H1 (cell line): Measurements from ENCODE around the gene KISS1. TPM values are rescaled to one million over a fixed set of nuclear protein-coding genes. Genes with fewer than 3 reads are reported as not detected.

Experiments used
- CTCF ChIA-PET: fragments of 300-600 bp; sonication (Branson Sonifier 250); formaldehyde crosslinking; loops from one replicate; lab custom pipeline; 2021; ENCODE audit not compliant: partially characterized antibody; lab: Charles Lee
- POLR2A ChIA-PET: fragments of 300-600 bp; sonication (Branson Sonifier 250); formaldehyde crosslinking; loops from one replicate; lab custom pipeline; 2021; ENCODE audit warnings: inconsistent platforms; ENCODE audit not compliant: partially characterized antibody; lab: Charles Lee
- DNase-seq, 2 experiments: peaks; one replicate each; pipeline versions ENCODE4 v3.0.0 to v3.0.0-alpha.2; 2010 to 2022; ENCODE audit warnings: low spot score in 2 of 2, low read depth in 1 of 2, mixed read lengths in 1 of 2
- FAIRE-seq: peaks from 2 replicates; lab custom pipeline; 2011; peaks lifted over from hg19 to GRCh38; lab: Jason Lieb, UNC
- H2AFZ ChIP-seq: 2 replicates; pipeline ENCODE4 v1.8.1; 2012; ENCODE audit warnings: low read length, inconsistent platforms
- H2AK5ac ChIP-seq: 2 replicates; pipeline ENCODE4 v1.6.1; 2013; ENCODE audit warnings: low read depth, low read length
- H2BK120ac ChIP-seq: replicated peaks from 2 replicates; pipeline ENCODE3; 2013; ENCODE audit warnings: low read depth, low read length, inconsistent platforms
- H2BK12ac ChIP-seq: 2 replicates; pipeline ENCODE4 v1.6.1; 2013; ENCODE audit warnings: low read depth, low read length
- H2BK15ac ChIP-seq: 2 replicates; pipeline ENCODE4 v1.6.1; 2013; ENCODE audit warnings: low read length
- H2BK20ac ChIP-seq: 2 replicates; pipeline ENCODE4 v1.6.1; 2013; ENCODE audit warnings: low read length
- H2BK5ac ChIP-seq: 2 replicates; pipeline ENCODE4 v1.6.1; 2013; ENCODE audit warnings: low read depth, low read length
- H3K14ac ChIP-seq: 2 replicates; pipeline ENCODE4 v1.6.1; 2013; ENCODE audit warnings: inconsistent platforms; ENCODE audit not compliant: insufficient read length
- H3K18ac ChIP-seq: 2 replicates; pipeline ENCODE4 v1.6.1; 2013; ENCODE audit warnings: low read length; ENCODE audit errors: extremely low read depth
- H3K23ac ChIP-seq: 2 replicates; pipeline ENCODE4 v1.6.1; 2013; ENCODE audit warnings: inconsistent platforms; ENCODE audit not compliant: insufficient read length
- H3K23me2 ChIP-seq: 2 replicates; pipeline ENCODE4 v1.6.1; 2013; ENCODE audit warnings: low read depth, low read length
- H3K27ac ChIP-seq: 2 replicates; pipeline ENCODE4 v1.6.1; 2011; ENCODE audit warnings: low read depth, low read length, inconsistent platforms
- H3K27me3 ChIP-seq, 4 experiments: replicated peaks in 1 of 4; 1 replicate in 1 of 4; 2 replicates in 3 of 4; pipeline versions ENCODE4 v1.6.1 to v1.8.1; 2011 to 2013; ENCODE audit warnings: low read length in 3 of 4, mild to moderate bottlenecking in 3 of 4, inconsistent platforms in 2 of 4, mixed read lengths in 2 of 4, moderate library complexity in 1 of 4; ENCODE audit not compliant: control insufficient read depth in 3 of 4, insufficient read depth in 3 of 4; ENCODE audit errors: extremely low read depth in 1 of 4
- H3K36me3 ChIP-seq, 4 experiments: 2 replicates each; pipeline versions ENCODE4 v1.6.1 to v1.8.1; 2011 to 2013; ENCODE audit warnings: mild to moderate bottlenecking in 4 of 4, low read length in 3 of 4, moderate library complexity in 2 of 4, control low read depth in 1 of 4, inconsistent platforms in 1 of 4; ENCODE audit not compliant: insufficient read depth in 4 of 4, control insufficient read depth in 2 of 4
- H3K4ac ChIP-seq: replicated peaks from 2 replicates; pipeline ENCODE3; 2013; ENCODE audit warnings: low read length, low read depth, mixed read lengths, inconsistent platforms; ENCODE audit not compliant: insufficient read length
- H3K4me1 ChIP-seq, 4 experiments: replicated peaks in 1 of 4; 1 replicate in 1 of 4; 2 replicates in 3 of 4; pipeline versions ENCODE4 v1.6.1 to v1.8.1; 2011 to 2013; ENCODE audit warnings: low read length in 3 of 4, inconsistent platforms in 2 of 4, mixed read lengths in 1 of 4; ENCODE audit not compliant: insufficient read depth in 4 of 4, control insufficient read depth in 3 of 4
- H3K4me2 ChIP-seq, 2 experiments: 2 replicates each; pipeline versions ENCODE4 v1.6.1 to v1.8.1; 2011 to 2013; ENCODE audit warnings: low read depth in 2 of 2, low read length in 2 of 2, control low read depth in 1 of 2, inconsistent platforms in 1 of 2, mild to moderate bottlenecking in 1 of 2; ENCODE audit not compliant: insufficient read depth in 1 of 2
- H3K4me3 ChIP-seq, 4 experiments: fragments of 200-600, 300-600 bp in 1 of 4; sonication (generic), shearing (Covaris generic), sonication (Bioruptor Twin) in 1 of 4; 2 replicates each; pipeline versions ENCODE4 v1.5.1 to v1.8.1; 2011 to 2016; ENCODE audit warnings: low read length in 4 of 4, low read depth in 3 of 4, control low read depth in 2 of 4, inconsistent platforms in 2 of 4, mild to moderate bottlenecking in 2 of 4, mixed read lengths in 1 of 4, moderate library complexity in 1 of 4; ENCODE audit not compliant: insufficient read depth in 2 of 4; ENCODE audit errors: extremely low read depth in 1 of 4
- H3K56ac ChIP-seq: replicated peaks from 2 replicates; pipeline ENCODE3; 2013; ENCODE audit warnings: low read depth, mild to moderate bottlenecking, mixed read lengths, low read length, inconsistent platforms; ENCODE audit not compliant: insufficient read length
- H3K79me1 ChIP-seq: 2 replicates; pipeline ENCODE4 v1.6.1; 2013; ENCODE audit warnings: low read depth, low read length, control low read depth
- H3K79me2 ChIP-seq, 2 experiments: 2 replicates each; pipeline versions ENCODE4 v1.6.1 to v1.8.1; 2012 to 2013; ENCODE audit warnings: low read length in 2 of 2, mild to moderate bottlenecking in 2 of 2, inconsistent platforms in 1 of 2; ENCODE audit not compliant: insufficient read depth in 2 of 2, control insufficient read depth in 1 of 2
- H3K9ac ChIP-seq, 4 experiments: replicated peaks in 1 of 4; 1 replicate in 1 of 4; 2 replicates in 3 of 4; pipeline versions ENCODE4 v1.6.1 to v1.8.1; 2011 to 2013; ENCODE audit warnings: low read depth in 3 of 4, low read length in 3 of 4, control low read depth in 2 of 4, mild to moderate bottlenecking in 2 of 4, moderate library complexity in 2 of 4, inconsistent platforms in 1 of 4; ENCODE audit errors: extremely low read depth in 1 of 4
- H3K9me3 ChIP-seq, 2 experiments: 2 replicates each; pipeline versions ENCODE4 v1.6.1 to v1.8.1; 2012 to 2013; ENCODE audit warnings: mild to moderate bottlenecking in 2 of 2, moderate library complexity in 2 of 2, control low read depth in 1 of 2, inconsistent platforms in 1 of 2, low read depth in 1 of 2, low read length in 1 of 2, mixed read lengths in 1 of 2; ENCODE audit not compliant: insufficient read depth in 2 of 2
- H4K20me1 ChIP-seq, 2 experiments: replicated peaks in 1 of 2; 2 replicates each; pipeline versions ENCODE3 to v1.8.1; 2011 to 2013; ENCODE audit warnings: inconsistent platforms in 2 of 2, low read length in 2 of 2, mild to moderate bottlenecking in 1 of 2; ENCODE audit not compliant: insufficient read depth in 2 of 2, control insufficient read depth in 1 of 2
- H4K5ac ChIP-seq: 2 replicates; pipeline ENCODE4 v1.6.1; 2013; ENCODE audit warnings: low read length, low read depth, mixed read lengths, inconsistent platforms; ENCODE audit not compliant: insufficient read length
- H4K8ac ChIP-seq: 2 replicates; pipeline ENCODE4 v1.8.0; 2013; ENCODE audit warnings: mild to moderate bottlenecking, moderate library complexity, low read length, inconsistent platforms; ENCODE audit not compliant: insufficient read depth; ENCODE audit errors: extremely low read depth
- H4K91ac ChIP-seq: replicated peaks from 2 replicates; pipeline ENCODE3; 2013; ENCODE audit warnings: low read length, mixed read lengths, inconsistent platforms; ENCODE audit not compliant: insufficient read length
- CEBPB ChIP-seq: IDR thresholded peaks from 2 replicates; pipeline ENCODE4 v1.6.1; 2012; ENCODE audit warnings: low read depth, low read length
- CREB1 ChIP-seq: IDR thresholded peaks from 2 replicates; pipeline ENCODE4 v1.6.1; 2012; ENCODE audit warnings: inconsistent platforms
- EGR1 ChIP-seq: IDR thresholded peaks from 2 replicates; pipeline ENCODE4 v1.6.1; 2011; ENCODE audit warnings: low read depth, low read length, borderline replicate concordance
- HDAC2 ChIP-seq, 2 experiments: fragments of 300-600 bp in 1 of 2; sonication (generic) in 1 of 2; IDR thresholded peaks; 2 replicates each; pipeline ENCODE4 v1.6.1; 2011 to 2012; ENCODE audit warnings: low read depth in 2 of 2, low read length in 2 of 2, mild to moderate bottlenecking in 2 of 2, moderate library complexity in 2 of 2, borderline replicate concordance in 1 of 2, inconsistent platforms in 1 of 2
- KDM4A ChIP-seq: IDR thresholded peaks from one replicate; pipeline ENCODE4 v1.7.1; 2012; ENCODE audit warnings: low read depth, mild to moderate bottlenecking, moderate library complexity, low read length, inconsistent platforms; ENCODE audit not compliant: severe bottlenecking
- SAP30 ChIP-seq: fragments of 300-600 bp; sonication (generic); IDR thresholded peaks from 2 replicates; pipeline ENCODE4 v1.7.1; 2012; ENCODE audit warnings: low read length, moderate library complexity, mild to moderate bottlenecking, inconsistent platforms; ENCODE audit not compliant: insufficient read depth, insufficient replicate concordance
- TEAD4 ChIP-seq: IDR thresholded peaks from 2 replicates; pipeline ENCODE4 v1.6.1; 2012; ENCODE audit warnings: low read depth, low read length, inconsistent platforms, mixed read lengths
- USF2 ChIP-seq: IDR thresholded peaks from 2 replicates; pipeline ENCODE4 v1.6.1; 2011; ENCODE audit warnings: low read length, improper control_type of control experiment
- WGBS, 2 experiments: shearing (Covaris generic) in 1 of 2; methylation state at CpG; one replicate each; pipeline versions ENCODE4 v1.1.6 to v1.1.7; 2013 to 2015; ENCODE audit warnings: low lambda C conversion rate in 2 of 2, mixed read lengths in 2 of 2, inconsistent platforms in 1 of 2, low coverage in 1 of 2, missing lambda C conversion rate in 1 of 2; ENCODE audit not compliant: insufficient replicate concordance in 2 of 2, insufficient coverage in 1 of 2, insufficient read length in 1 of 2; ENCODE audit errors: extremely low coverage in 1 of 2, missing lambda C conversion rate in 1 of 2; 5-methylcytosine and 5-hydroxymethylcytosine counted together
- polyA plus RNA-seq, 7 experiments: library from polyadenylated mRNA; depleted of rRNA in 3 of 7; stranded (reverse) in 5 of 7; unstranded in 2 of 7; fragments of >200 nt in 5 of 7; fragments of 200-250 nt in 2 of 7; gene quantifications; 1 replicate in 5 of 7; 2 replicates in 1 of 7; 4 replicates in 1 of 7; pipeline versions ENCODE4 v1.2.1 to v1.2.3, GENCODE V29; 2011 to 2013; ENCODE audit warnings: missing spikeins in 2 of 7, mixed read lengths in 2 of 7
- total RNA-seq: library from RNA; stranded (reverse); fragmentation: NEBNext Ultra II Directional; extraction: Animal tissue kit (Norgen Biotek cat#: 25700); gene quantifications from 2 replicates; pipeline ENCODE4 v1.2.1, GENCODE V29; 2021
- TF ChIP-seq, protein P1 (sequence below): IDR thresholded peaks from 2 replicates; pipeline ENCODE4 v1.6.1; 2012; ENCODE audit warnings: low read length, inconsistent platforms
- TF ChIP-seq, protein P2 (sequence below): IDR thresholded peaks from 2 replicates; pipeline ENCODE4 v1.6.1; 2012; ENCODE audit warnings: inconsistent platforms

The KISS1 gene
- total and polyA plus RNA-seq, 2 of the 8 experiments (the other 6 are each of a cell fraction or from before 2014, with no cell fraction given), result 0.71 TPM; not detected in 1

- Histone ChIP-seq H3K56ac (no peak overlapping the region), H2BK120ac (no peak overlapping the region), H4K20me1 (peaks cover 0 to 6% of the 10 kb centered on the region in 2 experiments), H3K79me1 (peaks cover 5% of the 10 kb centered on the region), H3K9ac (no peak overlapping the region), H3K23me2 (peaks cover 7% of the 10 kb centered on the region), H3K23ac (no peak overlapping the region), H2BK12ac (no peak overlapping the region), H3K27me3 (peaks cover 0 to 8% (median 6%) of the 10 kb centered on the region in 4 experiments; a peak in 4 of 7 replicates), H3K4me3 (no peak overlapping the region), H3K14ac (no peak overlapping the region), H2AFZ (no peak overlapping the region), H3K36me3 (no peaks in the 10 kb centered on the region; a peak in 1 of 8 replicates), H4K8ac (no peak overlapping the region), H2AK5ac (no peak overlapping the region), H3K4ac (no peak overlapping the region), H3K79me2 (no peaks in the 10 kb centered on the region), H4K5ac (no peak overlapping the region), H3K4me1 (peaks cover 0 to 3% (median 0%) of the 10 kb centered on the region in 4 experiments; a peak in 1 of 7 replicates), H3K18ac (no peak overlapping the region), H2BK5ac (no peak overlapping the region), H3K4me2 (no peak overlapping the region), H2BK20ac (no peak overlapping the region), H4K91ac (no peak overlapping the region), H3K9me3 (no peaks in the 10 kb centered on the region), H3K27ac (no peak overlapping the region), H2BK15ac (no peak overlapping the region)
- ChIA-PET CTCF (interaction anchor here (0.7 to 7.0 kb wide), 10 partner anchors 10 to 214 kb away, joined by 3 to 73 read pairs (median 4); partner anchors contain the start of genes GOLT1A, PLEKHA6 and REN), POLR2A (interaction anchor here (1.3 kb wide), 1 partner anchor 29 kb away, joined by 4 read pairs; no protein-coding TSS in a partner anchor)
- no peak for FAIRE-seq
- DNase-seq, result no peak
- WGBS, 2 experiments, result 85% methylated on average over 7 of the region's 7 CpGs; no CpG with 5 or more reads in 1 of the 2 experiments
- TF ChIP-seq CREB1, result no peak
- TF ChIP-seq KDM4A, result no peak
- no peak for TF ChIP-seq HDAC2 (IDR thresholded peaks at IDR 0.05; ENCODE audit: borderline replicate concordance in 1 of 2, low read depth in 2 of 2, low read length in 2 of 2)
- no peak for TF ChIP-seq TEAD4
- TF ChIP-seq SAP30, result no peak
- no peak for TF ChIP-seq USF2
- TF ChIP-seq, protein P1, sequence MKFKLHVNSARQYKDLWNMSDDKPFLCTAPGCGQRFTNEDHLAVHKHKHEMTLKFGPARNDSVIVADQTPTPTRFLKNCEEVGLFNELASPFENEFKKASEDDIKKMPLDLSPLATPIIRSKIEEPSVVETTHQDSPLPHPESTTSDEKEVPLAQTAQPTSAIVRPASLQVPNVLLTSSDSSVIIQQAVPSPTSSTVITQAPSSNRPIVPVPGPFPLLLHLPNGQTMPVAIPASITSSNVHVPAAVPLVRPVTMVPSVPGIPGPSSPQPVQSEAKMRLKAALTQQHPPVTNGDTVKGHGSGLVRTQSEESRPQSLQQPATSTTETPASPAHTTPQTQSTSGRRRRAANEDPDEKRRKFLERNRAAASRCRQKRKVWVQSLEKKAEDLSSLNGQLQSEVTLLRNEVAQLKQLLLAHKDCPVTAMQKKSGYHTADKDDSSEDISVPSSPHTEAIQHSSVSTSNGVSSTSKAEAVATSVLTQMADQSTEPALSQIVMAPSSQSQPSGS, result no peak
- no peak for TF ChIP-seq EGR1
- TF ChIP-seq, protein P2, sequence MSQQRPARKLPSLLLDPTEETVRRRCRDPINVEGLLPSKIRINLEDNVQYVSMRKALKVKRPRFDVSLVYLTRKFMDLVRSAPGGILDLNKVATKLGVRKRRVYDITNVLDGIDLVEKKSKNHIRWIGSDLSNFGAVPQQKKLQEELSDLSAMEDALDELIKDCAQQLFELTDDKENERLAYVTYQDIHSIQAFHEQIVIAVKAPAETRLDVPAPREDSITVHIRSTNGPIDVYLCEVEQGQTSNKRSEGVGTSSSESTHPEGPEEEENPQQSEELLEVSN, result no peak
- TF ChIP-seq CEBPB, result no peak
Observed at GRCh38 chr1:204191456-204191855, 4.8 kb downstream of the KISS1 start.
